Neural progenitor cell (in vitro differentiated cells): ENCODE measurements around the gene FAM135A. TPM values are rescaled to one million over a fixed set of nuclear protein-coding genes. Genes with fewer than 3 reads are reported as not detected.

ENCODE experiments used
- DNase-seq: peaks from one replicate; pipeline ENCODE4 v3.0.0-alpha.2; 2016; ENCODE audit warnings: low spot score
- H2AFZ ChIP-seq: fragments of 200-600 bp; sonication (generic); replicated peaks from 2 replicates; pipeline ENCODE4 v1.6.1; 2016; ENCODE audit warnings: antibody characterized with exemption
- H3F3A ChIP-seq: fragments of 200-600 bp; sonication (generic); 2 replicates; pipeline ENCODE4 v1.6.1; 2016; ENCODE audit warnings: antibody characterized with exemption, low read depth
- H3K27ac ChIP-seq: fragments of 200-600 bp; sonication (generic); 2 replicates; pipeline ENCODE4 v1.5.1; 2016; ENCODE audit warnings: mild to moderate bottlenecking
- H3K27me3 ChIP-seq: fragments of 200-600 bp; sonication (generic); 2 replicates; pipeline ENCODE4 v1.6.1; 2016; ENCODE audit warnings: mild to moderate bottlenecking, moderate library complexity
- H3K36me3 ChIP-seq: fragments of 200-600 bp; sonication (generic); 2 replicates; pipeline ENCODE4 v1.5.1; 2016
- H3K4me1 ChIP-seq: fragments of 200-600 bp; sonication (generic); 2 replicates; pipeline ENCODE4 v1.6.1; 2016; ENCODE audit warnings: mixed run types
- H3K4me2 ChIP-seq: fragments of 200-600 bp; sonication (generic); 2 replicates; pipeline ENCODE4 v1.6.1; 2016
- H3K4me3 ChIP-seq: fragments of 200-600 bp; sonication (generic); 2 replicates; pipeline ENCODE4 v1.5.1; 2016
- H3K79me2 ChIP-seq: fragments of 200-600 bp; sonication (generic); 2 replicates; pipeline ENCODE4 v1.6.1; 2016; ENCODE audit warnings: low read depth
- H3K9ac ChIP-seq: fragments of 200-600 bp; sonication (generic); 2 replicates; pipeline ENCODE4 v1.6.1; 2016
- H3K9me3 ChIP-seq: fragments of 200-600 bp; sonication (generic); 2 replicates; pipeline ENCODE4 v1.5.1; 2016; ENCODE audit warnings: low read depth
- H4K20me1 ChIP-seq: fragments of 200-600 bp; sonication (generic); 2 replicates; pipeline ENCODE4 v1.6.1; 2016; ENCODE audit warnings: low read depth
- H3K27ac Mint-ChIP-seq: 3 replicates; pipeline ENCODE4 v1.8.0; 2021; ENCODE audit warnings: mixed read lengths
- H3K27me3 Mint-ChIP-seq: 2 replicates; pipeline ENCODE4 v1.8.0; 2022; ENCODE audit warnings: low read depth, mild to moderate bottlenecking, inconsistent platforms, moderate library complexity, mixed read lengths; ENCODE audit not compliant: insufficient read depth
- H3K36me3 Mint-ChIP-seq: 3 replicates; pipeline ENCODE4 v1.8.0; 2021; ENCODE audit warnings: mixed read lengths
- H3K4me1 Mint-ChIP-seq: 3 replicates; pipeline ENCODE4 v1.8.0; 2021; ENCODE audit warnings: mixed read lengths
- H3K4me3 Mint-ChIP-seq: 3 replicates; pipeline ENCODE4 v1.8.0; 2021; ENCODE audit warnings: mild to moderate bottlenecking, moderate library complexity, mixed read lengths
- H3K9me3 Mint-ChIP-seq: 3 replicates; pipeline ENCODE4 v1.8.0; 2020; ENCODE audit warnings: mixed read lengths
- CTCF ChIP-seq: fragments of 200-600 bp; sonication (generic); IDR thresholded peaks from 2 replicates; pipeline ENCODE4 v1.5.1; 2017; ENCODE audit warnings: antibody characterized with exemption, mild to moderate bottlenecking
- EZH2 ChIP-seq: fragments of 200-600 bp; sonication (generic); IDR thresholded peaks from 2 replicates; pipeline ENCODE4 v1.6.1; 2017; ENCODE audit warnings: antibody characterized with exemption, mild to moderate bottlenecking, moderate library complexity
- EZH2phosphoT487 ChIP-seq: fragments of 200-600 bp; sonication (generic); IDR thresholded peaks from 2 replicates; pipeline ENCODE4 v1.6.1; 2017; ENCODE audit warnings: antibody characterized with exemption
- total RNA-seq: library from RNA; depleted of rRNA; stranded (reverse); fragments of >200 nt; gene quantifications from 2 replicates; pipeline ENCODE4 v1.2.3, GENCODE V29; 2015; ENCODE audit warnings: low replicate concordance

Gene FAM135A
- total RNA-seq, 1 donor from 2014 or later: 85.3 TPM

DNA sequence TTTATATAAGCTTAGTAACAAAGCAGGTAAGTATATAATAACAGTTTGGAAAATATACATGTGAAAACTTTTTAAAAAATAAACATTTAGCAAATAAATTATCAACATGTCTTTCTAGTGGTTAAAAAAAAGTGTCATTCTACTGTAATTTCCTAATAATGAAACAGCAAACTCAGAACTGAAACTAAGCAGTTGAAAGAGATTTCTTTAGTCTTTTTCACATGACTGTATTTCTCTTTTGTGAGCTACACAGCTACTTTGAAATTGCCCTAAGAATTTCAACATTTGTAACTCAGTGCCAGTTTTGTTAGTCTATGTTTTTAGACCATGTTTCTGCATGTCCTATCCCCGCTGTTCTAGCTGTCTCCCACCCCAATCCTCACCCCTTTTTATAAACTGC, 125.1 kb downstream of the FAM135A start:
- H3K27me3 Mint-ChIP-seq: no peaks in the 10 kb centered on the region
- H3K9me3 ChIP-seq: no peaks in the 10 kb centered on the region

GRCh38 chr6:70547313-70547712, 134.0 kb downstream of the FAM135A start:
- Histone ChIP-seq H3K36me3 (no peaks in the 10 kb centered on the region), H2AFZ (no peak overlapping the region), H3K27ac (no peak overlapping the region), H3F3A (no peaks in the 10 kb centered on the region), H3K27me3 (no peaks in the 10 kb centered on the region), H3K4me2 (no peak overlapping the region), H3K4me3 (no peak overlapping the region), H3K9ac (no peak overlapping the region), H3K4me1 (peaks cover 20% of the 10 kb centered on the region), H3K9me3 (no peaks in the 10 kb centered on the region), H4K20me1 (no peaks in the 10 kb centered on the region), H3K79me2 (no peaks in the 10 kb centered on the region)
- Mint-ChIP-seq H3K4me1 (peaks cover 7% of the 10 kb centered on the region), H3K27ac (no peak overlapping the region), H3K36me3 (peaks cover 11% of the 10 kb centered on the region), H3K4me3 (no peak overlapping the region), H3K9me3 (no peaks in the 10 kb centered on the region), H3K27me3 (no peaks in the 10 kb centered on the region)
- DNase-seq: peak; percentile 42
- peak; percentile 59 for TF ChIP-seq CTCF
- TF ChIP-seq EZH2phosphoT487: no peak

More for the DNA sequence above, 125.1 kb downstream of the FAM135A start:
- no peak overlapping the region for H3K4me3 Mint-ChIP-seq
- H3K36me3 ChIP-seq: peaks cover 16% of the 10 kb centered on the region
- no peak overlapping the region for H3K4me2 ChIP-seq
- peaks cover 14% of the 10 kb centered on the region for H3K36me3 Mint-ChIP-seq
- H3K79me2 ChIP-seq: no peaks in the 10 kb centered on the region
- no peaks in the 10 kb centered on the region for H3K4me1 ChIP-seq
- no peaks in the 10 kb centered on the region for H3K4me1 Mint-ChIP-seq
- H3K9ac ChIP-seq: no peak overlapping the region
- H3K27me3 ChIP-seq: no peaks in the 10 kb centered on the region
- DNase-seq: no peak
- no peak overlapping the region for H3K27ac Mint-ChIP-seq
- no peaks in the 10 kb centered on the region for H3K9me3 Mint-ChIP-seq
- H4K20me1 ChIP-seq: no peaks in the 10 kb centered on the region
- no peak overlapping the region for H2AFZ ChIP-seq
- H3F3A ChIP-seq: no peaks in the 10 kb centered on the region
- no peak for TF ChIP-seq CTCF
- no peak for TF ChIP-seq EZH2phosphoT487
- TF ChIP-seq EZH2: no peak
- no peak overlapping the region for H3K27ac ChIP-seq
- no peak overlapping the region for H3K4me3 ChIP-seq

GRCh38 chr6:70547905-70548304, 134.6 kb downstream of the FAM135A start:
- no peaks in the 10 kb centered on the region for H3K9me3 Mint-ChIP-seq

More at GRCh38 chr6:70547905-70548304, 134.6 kb downstream of the FAM135A start:
- peaks cover 20% of the 10 kb centered on the region for H3K4me1 ChIP-seq
- H3K4me3 Mint-ChIP-seq: no peak overlapping the region
- no peaks in the 10 kb centered on the region for H3K9me3 ChIP-seq
- no peak for TF ChIP-seq EZH2phosphoT487
- no peak for TF ChIP-seq EZH2
- TF ChIP-seq CTCF: no peak
- H4K20me1 ChIP-seq: no peaks in the 10 kb centered on the region
- H3K4me3 ChIP-seq: no peak overlapping the region
- no peaks in the 10 kb centered on the region for H3K36me3 ChIP-seq
- no peak overlapping the region for H3K4me2 ChIP-seq
- no peaks in the 10 kb centered on the region for H3K79me2 ChIP-seq
- no peaks in the 10 kb centered on the region for H3K27me3 Mint-ChIP-seq
- H3F3A ChIP-seq: no peaks in the 10 kb centered on the region
- no peaks in the 10 kb centered on the region for H3K27me3 ChIP-seq
- no peak overlapping the region for H3K27ac Mint-ChIP-seq
- peaks cover 7% of the 10 kb centered on the region for H3K4me1 Mint-ChIP-seq
- DNase-seq: no peak
- no peak overlapping the region for H3K27ac ChIP-seq
- H2AFZ ChIP-seq: no peak overlapping the region
- peaks cover 11% of the 10 kb centered on the region for H3K36me3 Mint-ChIP-seq
- no peak overlapping the region for H3K9ac ChIP-seq
